Body of pancreas (tissue), 4 donors: ENCODE results near the gene CD79A. TPM values are rescaled to one million over a fixed set of nuclear protein-coding genes. Genes with fewer than 3 reads are reported as not detected.

Source experiments
- ATAC-seq: fragments of 150-250 bp; one replicate; pipeline ENCODE4 v1.9.1; 2016
- DNase-seq, 4 donors: peaks; one replicate each; pipeline ENCODE4 v3.0.0-alpha.2; 2019
- H3K27ac ChIP-seq, 4 donors: fragments of 200-600 bp; sonication (generic); 1 replicate in 3 of 4; 2 replicates in 1 of 4; pipeline versions ENCODE4 v1.5.1 to v1.6.1; 2016 to 2019; ENCODE audit warnings: mild to moderate bottlenecking in 1 of 4, mixed read lengths in 1 of 4, moderate library complexity in 1 of 4
- H3K27me3 ChIP-seq, 2 donors: fragments of 200-600 bp; sonication (generic); one replicate each; pipeline ENCODE4 v1.6.0; 2016; ENCODE audit warnings: mild to moderate bottlenecking in 1 of 2
- H3K36me3 ChIP-seq, 2 donors: fragments of 200-600 bp; sonication (generic); replicated peaks in 1 of 2; 2 replicates each; pipeline ENCODE4 v1.5.1; 2016; ENCODE audit warnings: low read depth in 2 of 2; ENCODE audit not compliant: insufficient read depth in 1 of 2
- H3K4me1 ChIP-seq: fragments of 200-600 bp; sonication (generic); one replicate; pipeline ENCODE4 v1.6.0; 2016
- H3K4me3 ChIP-seq, 2 donors: fragments of 200-600 bp; sonication (generic); 1 replicate in 1 of 2; 2 replicates in 1 of 2; pipeline ENCODE4 v1.5.1; 2016 to 2019
- H3K9me3 ChIP-seq, 3 donors: fragments of 200-600 bp; sonication (generic); 1 replicate in 2 of 3; 2 replicates in 1 of 3; pipeline ENCODE4 v1.5.1; 2016
- CTCF ChIP-seq, 7 experiments: fragments of 450-650 bp in 4 of 7; fragments of 200-600 bp in 3 of 7; sonication (generic) in 3 of 7; IDR thresholded peaks; one replicate each; pipeline ENCODE4 v1.5.1; 2016 to 2019; ENCODE audit warnings: antibody characterized with exemption in 7 of 7
- POLR2A ChIP-seq, 3 donors: fragments of 450-650 bp; IDR thresholded peaks; one replicate each; pipeline ENCODE4 v1.6.1; 2016; ENCODE audit warnings: antibody characterized with exemption in 3 of 3, mild to moderate bottlenecking in 2 of 3
- WGBS, 2 donors: methylation state at CpG; one replicate each; pipeline ENCODE4 v1.1.5; 2017; 5-methylcytosine and 5-hydroxymethylcytosine counted together
- intact Hi-C: fragments of 100-400 bp; cut with DNase I; formaldehyde crosslinking; loops from one replicate; pipeline ENCODE4 v1.15.1; 2023
- total RNA-seq, 2 donors: library from RNA; depleted of rRNA; stranded (reverse); fragments of >200 nt; gene quantifications; one replicate each; pipeline ENCODE4 v1.1.0, GENCODE V29; 2016

The CD79A gene
- total RNA-seq = not detected

- Histone ChIP-seq H3K36me3 (no peaks in the 10 kb centered on the region), H3K4me1 (peaks cover 8% of the 10 kb centered on the region), H3K4me3 (no peak within 1 kb of the TSS), H3K27me3 (no peaks in the 10 kb centered on the region), H3K27ac (no peak within 1 kb of the TSS), H3K9me3 (no peaks in the 10 kb centered on the region)
- no peak for ATAC-seq
- no peak for DNase-seq
- WGBS, 2 donors = 57 to 60% methylated on average over 8 to 9 of the region's 9 CpGs
- intact Hi-C loops = loop anchor here (5.0 kb wide), 2 partner anchors 60 to 80 kb away; partner anchors contain the start of gene RABAC1
- no peak for TF ChIP-seq POLR2A (IDR thresholded peaks at IDR 0.05)
Measured at GRCh38 chr19:41876847-41877832, at the start of gene CD79A. Gene CD79A, plus strand, starts transcription at chr19:41877279. Its CDS starts 26 bp downstream, at chr19:41877305.

GRCh38 chr19:41837981-41838708 is 38.9 kb upstream of the CD79A start:
- ATAC-seq = no peak
- Histone ChIP-seq H3K4me1 (no peaks in the 10 kb centered on the region), H3K9me3 (no peaks in the 10 kb centered on the region), H3K27ac (no peak overlapping the region), H3K27me3 (no peaks in the 10 kb centered on the region), H3K4me3 (no peak overlapping the region), H3K36me3 (no peaks in the 10 kb centered on the region)
- no peak for DNase-seq
- intact Hi-C loops = no loop called here
- TF ChIP-seq POLR2A (IDR thresholded peaks at IDR 0.05) (no peak), CTCF (IDR thresholded peaks at IDR 0.05) (no peak)
- WGBS, 2 donors = 31% methylated on average over 13 of the region's 13 CpGs

- DNase-seq (no peak), ATAC-seq (no peak)
- WGBS, 2 donors = 11 to 42% methylated on average over 1 to 2 of the region's 2 CpGs
- Histone ChIP-seq H3K4me3 (no peak overlapping the region), H3K27ac (no peak overlapping the region), H3K36me3 (no peaks in the 10 kb centered on the region), H3K4me1 (no peaks in the 10 kb centered on the region), H3K27me3 (no peaks in the 10 kb centered on the region), H3K9me3 (no peaks in the 10 kb centered on the region)
- TF ChIP-seq CTCF (IDR thresholded peaks at IDR 0.05) (no peak), POLR2A (IDR thresholded peaks at IDR 0.05) (no peak)
- intact Hi-C loops = no loop called here
Measured at GRCh38 chr19:41839211-41839610, 37.9 kb upstream of the CD79A start.

DNA sequence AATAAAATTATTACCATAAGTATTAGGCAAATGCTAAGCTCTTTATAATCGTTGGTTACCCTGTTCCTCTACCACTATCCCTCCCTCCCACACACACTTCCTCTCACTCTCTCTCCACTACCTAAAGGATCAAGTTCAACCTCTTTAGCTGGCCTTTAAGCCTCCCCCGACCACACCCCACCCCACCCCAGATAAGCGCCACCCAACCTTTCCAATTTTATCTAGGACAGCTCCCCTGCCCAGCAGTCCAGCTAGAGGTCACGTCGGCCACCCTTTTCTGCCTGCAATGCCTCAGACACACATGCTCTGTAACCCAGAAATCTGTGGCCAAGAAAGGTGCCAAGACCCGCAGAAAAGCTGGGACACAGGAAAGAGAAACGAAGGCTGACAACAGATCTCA is 33.7 kb upstream of the CD79A start:
- H3K9me3 ChIP-seq = no peaks in the 10 kb centered on the region
- no peaks in the 10 kb centered on the region for H3K27me3 ChIP-seq
- DNase-seq (no peak), ATAC-seq (no peak)
- 40 to 43% methylated on average over 6 to 7 of the region's 7 CpGs for WGBS, 2 donors
- no peak overlapping the region for H3K4me3 ChIP-seq
- H3K27ac ChIP-seq = no peak overlapping the region
- TF ChIP-seq CTCF (IDR thresholded peaks at IDR 0.05) (no peak), POLR2A (IDR thresholded peaks at IDR 0.05) (no peak)
- no peaks in the 10 kb centered on the region for H3K36me3 ChIP-seq
- intact Hi-C loops = no loop called here
- H3K4me1 ChIP-seq = no peaks in the 10 kb centered on the region

DNA sequence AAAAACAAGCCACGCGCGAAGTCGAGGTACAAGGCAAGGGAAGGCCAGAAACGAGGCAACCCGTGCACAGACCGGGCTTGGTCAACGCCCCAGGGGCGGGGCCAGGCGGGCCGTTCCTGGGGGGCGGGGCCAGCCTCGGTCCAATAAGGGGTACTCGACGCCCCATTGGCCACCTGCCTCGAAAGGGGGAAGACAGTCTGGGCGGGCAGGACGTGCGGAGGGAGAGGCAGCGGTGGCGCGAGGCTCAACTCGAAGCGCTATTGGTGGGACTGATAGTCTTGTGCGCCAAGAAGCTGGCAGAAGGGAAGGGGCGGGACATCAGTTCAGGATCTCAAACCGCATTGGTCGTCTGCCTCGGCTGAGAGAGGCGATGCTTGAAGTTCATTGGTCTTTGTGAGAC is 32.5 kb upstream of the CD79A start, which contains the start of gene LYPD4:
TSS of gene LYPD4 (minus strand) at position 83 of the 400 bp plus-strand sequence. CDS start 5,398 bp downstream, outside the sequence.
- WGBS, 2 donors = 74 to 75% methylated on average over 28 to 29 of the region's 30 CpGs
- intact Hi-C loops = no loop called here
- Histone ChIP-seq H3K27ac (no peak within 1 kb of the TSS), H3K4me3 (no peak within 1 kb of the TSS), H3K27me3 (no peaks in the 10 kb centered on the region), H3K36me3 (no peaks in the 10 kb centered on the region), H3K9me3 (no peaks in the 10 kb centered on the region), H3K4me1 (no peaks in the 10 kb centered on the region)
- no peak for ATAC-seq
- no peak for DNase-seq
- TF ChIP-seq CTCF (IDR thresholded peaks at IDR 0.05) (no peak), POLR2A (IDR thresholded peaks at IDR 0.05) (no peak)
